H9 (cell line): ENCODE data around the gene OR10H3. TPM values are rescaled to one million over a fixed set of nuclear protein-coding genes. Genes with fewer than 3 reads are reported as not detected.

Source experiments
- DNase-seq: peaks from one replicate; pipeline ENCODE4 v3.0.0-alpha.2; 2017
- H2AFZ ChIP-seq: one replicate; pipeline ENCODE4 v1.6.1; 2013; ENCODE audit warnings: mild to moderate bottlenecking, low read length, control low read depth, moderate library complexity
- H2AK5ac ChIP-seq: 2 replicates; pipeline ENCODE4 v1.6.1; 2013; ENCODE audit warnings: low read length, control low read depth, mixed read lengths; ENCODE audit not compliant: insufficient read length
- H2BK120ac ChIP-seq: one replicate; pipeline ENCODE4 v1.6.1; 2013; ENCODE audit warnings: low read depth, mild to moderate bottlenecking, low read length, control low read depth, inconsistent platforms; ENCODE audit not compliant: poor library complexity, severe bottlenecking
- H2BK12ac ChIP-seq: 2 replicates; pipeline ENCODE4 v1.6.1; 2013; ENCODE audit warnings: low read length, control low read depth, mixed read lengths, low read depth; ENCODE audit not compliant: insufficient read length
- H2BK15ac ChIP-seq: 2 replicates; pipeline ENCODE4 v1.6.1; 2013; ENCODE audit warnings: low read depth, low read length, control low read depth
- H2BK20ac ChIP-seq: one replicate; pipeline ENCODE4 v1.6.1; 2013; ENCODE audit warnings: low read depth, mild to moderate bottlenecking, low read length, control low read depth, inconsistent platforms; ENCODE audit not compliant: poor library complexity, severe bottlenecking
- H2BK5ac ChIP-seq: 2 replicates; pipeline ENCODE4 v1.6.1; 2013; ENCODE audit warnings: low read length, control low read depth, mixed read lengths; ENCODE audit not compliant: insufficient read length
- H3K14ac ChIP-seq: 2 replicates; pipeline ENCODE4 v1.6.1; 2013; ENCODE audit warnings: low read length, control low read depth; ENCODE audit not compliant: insufficient read depth
- H3K18ac ChIP-seq: 2 replicates; pipeline ENCODE4 v1.6.1; 2013; ENCODE audit warnings: low read depth, mild to moderate bottlenecking, mixed read lengths, low read length, control low read depth; ENCODE audit not compliant: insufficient read length
- H3K23ac ChIP-seq: 2 replicates; pipeline ENCODE4 v1.6.1; 2013; ENCODE audit warnings: low read length, control low read depth, mixed read lengths, low read depth; ENCODE audit not compliant: insufficient read length
- H3K23me2 ChIP-seq: 2 replicates; pipeline ENCODE4 v1.6.1; 2013; ENCODE audit warnings: low read depth, mild to moderate bottlenecking, mixed read lengths, low read length, control low read depth; ENCODE audit not compliant: insufficient read length, poor library complexity, severe bottlenecking
- H3K27ac ChIP-seq: 2 replicates; pipeline ENCODE4 v1.5.1; 2013; ENCODE audit warnings: low read length, control low read depth, mixed read lengths, low read depth; ENCODE audit not compliant: insufficient read length
- H3K27me3 ChIP-seq: 2 replicates; pipeline ENCODE4 v1.6.1; 2013; ENCODE audit warnings: low read length, control low read depth, inconsistent platforms; ENCODE audit not compliant: insufficient read depth
- H3K4ac ChIP-seq: 2 replicates; pipeline ENCODE4 v1.6.1; 2013; ENCODE audit warnings: low read depth, mild to moderate bottlenecking, control low read depth, inconsistent platforms, low read length, moderate library complexity
- H3K4me1 ChIP-seq: 2 replicates; pipeline ENCODE4 v1.6.1; 2013; ENCODE audit warnings: low read length, control low read depth, inconsistent platforms; ENCODE audit not compliant: insufficient read depth
- H3K4me2 ChIP-seq: 2 replicates; pipeline ENCODE4 v1.6.1; 2013; ENCODE audit warnings: low read length, control low read depth, mixed read lengths; ENCODE audit not compliant: insufficient read length, insufficient read depth
- H3K56ac ChIP-seq: 2 replicates; pipeline ENCODE4 v1.6.1; 2013; ENCODE audit warnings: low read depth, mild to moderate bottlenecking, mixed read lengths, low read length, control low read depth; ENCODE audit not compliant: insufficient read length
- H3K79me1 ChIP-seq: 2 replicates; pipeline ENCODE4 v1.6.1; 2013; ENCODE audit warnings: low read depth, mild to moderate bottlenecking, moderate library complexity, low read length, control low read depth, inconsistent platforms; ENCODE audit not compliant: insufficient read depth, poor library complexity, severe bottlenecking
- H3K79me2 ChIP-seq: 2 replicates; pipeline ENCODE4 v1.6.1; 2013; ENCODE audit warnings: low read length, control low read depth, inconsistent platforms; ENCODE audit not compliant: insufficient read depth
- H3K9ac ChIP-seq: 2 replicates; pipeline ENCODE4 v1.6.1; 2013; ENCODE audit warnings: low read length, control low read depth, mixed read lengths; ENCODE audit not compliant: insufficient read length; ENCODE audit errors: extremely low read depth
- H3K9me3 ChIP-seq: one replicate; pipeline ENCODE4 v1.6.1; 2013; ENCODE audit warnings: low read depth, low read length, inconsistent platforms; ENCODE audit not compliant: control insufficient read depth
- H3T11ph ChIP-seq: one replicate; pipeline ENCODE4 v1.6.1; 2013; ENCODE audit warnings: mild to moderate bottlenecking, low read length, control low read depth, inconsistent platforms
- H4K20me1 ChIP-seq: one replicate; pipeline ENCODE4 v1.6.1; 2013; ENCODE audit not compliant: control insufficient read depth, insufficient read length, insufficient read depth
- H4K5ac ChIP-seq: 2 replicates; pipeline ENCODE4 v1.6.1; 2013; ENCODE audit warnings: low read depth, mild to moderate bottlenecking, mixed read lengths, low read length, control low read depth; ENCODE audit not compliant: insufficient read length
- H4K8ac ChIP-seq: replicated peaks from 2 replicates; pipeline ENCODE4 v1.6.1; 2013; ENCODE audit warnings: low read length, control low read depth, mixed read lengths, low read depth; ENCODE audit not compliant: insufficient read length
- H4K91ac ChIP-seq: 2 replicates; pipeline ENCODE4 v1.6.1; 2013; ENCODE audit warnings: low read depth, mild to moderate bottlenecking, moderate library complexity, mixed read lengths, low read length, control low read depth; ENCODE audit not compliant: insufficient read length
- H3K27ac Mint-ChIP-seq, 3 experiments: 2 replicates in 2 of 3; 3 replicates in 1 of 3; pipeline ENCODE4 v1.8.0; 2020 to 2021; ENCODE audit warnings: mixed read lengths in 3 of 3, mild to moderate bottlenecking in 1 of 3, moderate library complexity in 1 of 3
- H3K27me3 Mint-ChIP-seq: 2 replicates; pipeline ENCODE4 v1.8.0; 2021; ENCODE audit warnings: low read depth, mild to moderate bottlenecking, moderate library complexity, mixed read lengths
- H3K36me3 Mint-ChIP-seq, 3 experiments: 2 replicates in 2 of 3; 3 replicates in 1 of 3; pipeline ENCODE4 v1.8.0; 2020 to 2021; ENCODE audit warnings: low read depth in 3 of 3, mixed read lengths in 3 of 3; ENCODE audit not compliant: insufficient read depth in 1 of 3
- H3K4me1 Mint-ChIP-seq, 2 experiments: 2 replicates each; pipeline ENCODE4 v1.8.0; 2020; ENCODE audit warnings: mixed read lengths in 2 of 2
- H3K4me3 Mint-ChIP-seq, 2 experiments: 2 replicates in 1 of 2; 3 replicates in 1 of 2; pipeline ENCODE4 v1.8.0; 2020 to 2021; ENCODE audit warnings: mild to moderate bottlenecking in 2 of 2, mixed read lengths in 2 of 2, moderate library complexity in 1 of 2
- H3K9me3 Mint-ChIP-seq, 2 experiments: 2 replicates in 1 of 2; 3 replicates in 1 of 2; pipeline ENCODE4 v1.8.0; 2020; ENCODE audit warnings: mild to moderate bottlenecking in 2 of 2, mixed read lengths in 2 of 2, moderate library complexity in 1 of 2
- WGBS: extraction: QIAGEN DNeasy Blood & Tissue Kit; methylation state at CpG from one replicate; pipeline ENCODE4 v1.1.7; 2013; ENCODE audit warnings: missing lambda C conversion rate, low lambda C conversion rate, mixed read lengths; ENCODE audit not compliant: insufficient read length; ENCODE audit errors: extremely low coverage; 5-methylcytosine and 5-hydroxymethylcytosine counted together
- total RNA-seq: library from RNA; stranded (reverse); gene quantifications from 2 replicates; pipeline ENCODE4 v1.2.1, GENCODE V29; 2021
- TF ChIP-seq, protein P1 (sequence below): fragments of 200-600 bp; sonication (generic); conservative IDR thresholded peaks from 3 replicates; pipeline ENCODE4 v1.8.0; 2021; ENCODE audit warnings: antibody characterized with exemption, mild to moderate bottlenecking

Gene OR10H3
- total RNA-seq, 1 experiment from 2014 or later, result not detected

DNA sequence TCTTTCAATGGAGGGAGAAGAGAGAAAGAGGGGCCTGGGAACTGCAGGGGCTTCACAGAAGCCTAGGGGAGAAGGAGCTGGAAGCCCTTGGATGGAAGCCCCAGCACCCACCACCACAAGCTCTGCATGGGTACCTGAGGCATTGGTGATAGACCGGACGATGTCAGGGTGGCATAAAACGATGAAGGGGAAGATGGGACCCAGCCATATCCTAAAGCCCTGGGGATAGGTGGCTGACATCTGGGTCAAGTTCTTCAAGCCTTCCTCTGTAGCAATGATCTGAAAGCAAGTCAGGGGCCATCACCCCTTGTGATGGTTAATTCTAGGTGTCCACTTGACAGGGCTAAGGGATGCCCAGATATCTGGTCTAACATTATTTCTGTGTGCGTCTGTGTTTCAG, 38.5 kb downstream of the OR10H3 start:
- H4K8ac ChIP-seq, result no peak overlapping the region
- no peak overlapping the region for H3K9ac ChIP-seq
- no peaks in the 10 kb centered on the region for H3K79me1 ChIP-seq
- H3K14ac ChIP-seq, result no peak overlapping the region
- no peak overlapping the region for H3K23ac ChIP-seq
- H3K27ac Mint-ChIP-seq, result no peak overlapping the region
- H2BK5ac ChIP-seq, result no peak overlapping the region
- H4K5ac ChIP-seq, result no peak overlapping the region
- no peak overlapping the region for H3T11ph ChIP-seq
- no peak for DNase-seq
- H2BK15ac ChIP-seq, result no peak overlapping the region
- H4K20me1 ChIP-seq, result no peaks in the 10 kb centered on the region
- peaks cover 88 to 96% of the 10 kb centered on the region in 2 experiments for H3K9me3 Mint-ChIP-seq
- no CpG with 5 or more reads among the region's 4 CpGs for WGBS
- no peaks in the 10 kb centered on the region for H3K27me3 ChIP-seq
- H3K23me2 ChIP-seq, result no peaks in the 10 kb centered on the region
- H3K27me3 Mint-ChIP-seq, result peaks cover 2% of the 10 kb centered on the region
- no peaks in the 10 kb centered on the region for H3K4me1 Mint-ChIP-seq
- H3K27ac ChIP-seq, result no peak overlapping the region
- no peak overlapping the region for H3K18ac ChIP-seq
- H3K56ac ChIP-seq, result no peak overlapping the region
- no peak overlapping the region for H2AK5ac ChIP-seq
- H3K4me2 ChIP-seq, result no peak overlapping the region
- H3K4ac ChIP-seq, result no peak overlapping the region
- no peak overlapping the region for H4K91ac ChIP-seq
- no peak overlapping the region for H2BK20ac ChIP-seq
- no peak overlapping the region for H2AFZ ChIP-seq
- H3K4me1 ChIP-seq, result no peaks in the 10 kb centered on the region
- H2BK120ac ChIP-seq, result no peak overlapping the region
- no peak overlapping the region for H3K4me3 Mint-ChIP-seq
- peaks cover 92% of the 10 kb centered on the region for H3K9me3 ChIP-seq
- peaks cover 9 to 50% (median 12%) of the 10 kb centered on the region in 3 experiments; a peak in 6 of 7 replicates for H3K36me3 Mint-ChIP-seq
- H2BK12ac ChIP-seq, result no peak overlapping the region
- TF ChIP-seq, protein P1, sequence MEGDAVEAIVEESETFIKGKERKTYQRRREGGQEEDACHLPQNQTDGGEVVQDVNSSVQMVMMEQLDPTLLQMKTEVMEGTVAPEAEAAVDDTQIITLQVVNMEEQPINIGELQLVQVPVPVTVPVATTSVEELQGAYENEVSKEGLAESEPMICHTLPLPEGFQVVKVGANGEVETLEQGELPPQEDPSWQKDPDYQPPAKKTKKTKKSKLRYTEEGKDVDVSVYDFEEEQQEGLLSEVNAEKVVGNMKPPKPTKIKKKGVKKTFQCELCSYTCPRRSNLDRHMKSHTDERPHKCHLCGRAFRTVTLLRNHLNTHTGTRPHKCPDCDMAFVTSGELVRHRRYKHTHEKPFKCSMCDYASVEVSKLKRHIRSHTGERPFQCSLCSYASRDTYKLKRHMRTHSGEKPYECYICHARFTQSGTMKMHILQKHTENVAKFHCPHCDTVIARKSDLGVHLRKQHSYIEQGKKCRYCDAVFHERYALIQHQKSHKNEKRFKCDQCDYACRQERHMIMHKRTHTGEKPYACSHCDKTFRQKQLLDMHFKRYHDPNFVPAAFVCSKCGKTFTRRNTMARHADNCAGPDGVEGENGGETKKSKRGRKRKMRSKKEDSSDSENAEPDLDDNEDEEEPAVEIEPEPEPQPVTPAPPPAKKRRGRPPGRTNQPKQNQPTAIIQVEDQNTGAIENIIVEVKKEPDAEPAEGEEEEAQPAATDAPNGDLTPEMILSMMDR, result no peak
- H3K79me2 ChIP-seq, result no peaks in the 10 kb centered on the region
